ENCODE results near the gene MMAB. TPM values are rescaled to one million over a fixed set of nuclear protein-coding genes. Genes with fewer than 3 reads are reported as not detected.

MMAB gene
- total and polyA plus RNA-seq, 10 of the 15 experiments (the other 5 are each of a cell fraction or from before 2014, with no cell fraction given), result 10.6 to 65.3 (median 45.2) TPM

GRCh38 chr12:109573029-109573913 lies at the start of gene MMAB, which contains the start of gene MVK (continued):
- TF ChIP-seq MAX (IDR thresholded peaks at IDR 0.05; ENCODE audit: low read depth, low read length), result peak; percentile 88
- TF ChIP-seq WRNIP1 (IDR thresholded peaks at IDR 0.05; ENCODE audit: borderline replicate concordance, low read depth, low read length), result no peak
- TF ChIP-seq SRF (IDR thresholded peaks at IDR 0.05; ENCODE audit: low read depth in 2 of 2, low read length in 2 of 2), result no peak
- peak; percentile 88 for TF ChIP-seq RAD51 (IDR thresholded peaks at IDR 0.05)
- TF ChIP-seq ATF7 (IDR thresholded peaks at IDR 0.05; ENCODE audit: low read depth), result peak; percentile 96
- TF ChIP-seq BCLAF1 (IDR thresholded peaks at IDR 0.05), result no peak
- TF ChIP-seq HDAC6 (IDR thresholded peaks at IDR 0.05; ENCODE audit: unreplicated experiment), result no peak
- TF ChIP-seq YBX1 (IDR thresholded peaks at IDR 0.05), result no peak
- peak; percentile 7; the same call in 1 of the 2 replicates for TF ChIP-seq NFYA (IDR thresholded peaks at IDR 0.05; ENCODE audit: borderline replicate concordance, low read depth, low read length)
- peak; percentile 94; the same call in 1 of the 2 replicates for TF ChIP-seq RB1 (IDR thresholded peaks at IDR 0.05; ENCODE audit: borderline replicate concordance)
- TF ChIP-seq ZBED1 (IDR thresholded peaks at IDR 0.05; ENCODE audit: borderline replicate concordance), result no peak
- peak; percentile 45; the same call in 1 of the 2 replicates for TF ChIP-seq TAF1 (IDR thresholded peaks at IDR 0.05; ENCODE audit: borderline replicate concordance, low read depth, low read length)
- TF ChIP-seq PAX8 (IDR thresholded peaks at IDR 0.05), result no peak
- peak; percentile 77 for TF ChIP-seq GATAD2B (conservative IDR thresholded peaks at IDR 0.05; ENCODE audit: low read depth)
- no peak for TF ChIP-seq SIX5 (IDR thresholded peaks at IDR 0.05; ENCODE audit: low read depth, low read length, severe bottlenecking)
- TF ChIP-seq CTCF (IDR thresholded peaks at IDR 0.05 in 2 of 3, conservative IDR thresholded peaks at IDR 0.05 in 1 of 3; ENCODE audit: control insufficient read depth in 2 of 3, extremely low read depth in 1 of 3, insufficient read depth in 1 of 3, low read depth in 3 of 3, low read length in 3 of 3), result no peak
- no peak for TF ChIP-seq ETV6 (conservative IDR thresholded peaks at IDR 0.05 in 1 of 2, IDR thresholded peaks at IDR 0.05 in 1 of 2; ENCODE audit: borderline replicate concordance in 1 of 2, low read depth in 1 of 2)
- TF ChIP-seq RUNX3 (IDR thresholded peaks at IDR 0.05; ENCODE audit: low read length), result peak; percentile 45
- peak; percentile 82; the same call in 1 of the 2 replicates for TF ChIP-seq SIN3A (IDR thresholded peaks at IDR 0.05; ENCODE audit: low read depth, low read length)
- TF ChIP-seq CHD1 (IDR thresholded peaks at IDR 0.05; ENCODE audit: low read depth, low read length), result no peak
- peak; percentile 78 for TF ChIP-seq RELA (IDR thresholded peaks at IDR 0.05; ENCODE audit: borderline replicate concordance, partially characterized antibody)
- TF ChIP-seq STAT1 (conservative IDR thresholded peaks at IDR 0.05), result peak; percentile 76; the same call in 1 of the 2 replicates
- TF ChIP-seq SPI1 (IDR thresholded peaks at IDR 0.05; ENCODE audit: borderline replicate concordance, insufficient read depth, low read depth, low read length), result no peak
- TF ChIP-seq E2F4 (IDR thresholded peaks at IDR 0.05; ENCODE audit: low read depth, low read length), result peak; percentile 80
- peak; percentile 35; the same call in 1 of the 2 replicates for TF ChIP-seq HCFC1 (IDR thresholded peaks at IDR 0.05; ENCODE audit: low read length)

Data from GM12878 (cell line).